Sigmoid colon (tissue), 7 donors: ENCODE measurements around the gene COL4A2. TPM values are rescaled to one million over a fixed set of nuclear protein-coding genes. Genes with fewer than 3 reads are reported as not detected.
A peak's percentile ranks its signal among the peaks of the same experiment; 100 is the strongest.

ENCODE experiments used
- DNase-seq: peaks from one replicate; pipeline ENCODE4 v3.0.0-alpha.2; 2019
- H3K27ac ChIP-seq, 4 donors: fragments of 200-600 bp; sonication (generic); one replicate each; pipeline ENCODE4 v1.5.1; 2016 to 2019; ENCODE audit warnings: mild to moderate bottlenecking in 1 of 4
- H3K27me3 ChIP-seq, 3 donors: fragments of 200-600 bp; sonication (generic); one replicate each; pipeline ENCODE4 v1.5.1; 2019; ENCODE audit warnings: mild to moderate bottlenecking in 1 of 3
- H3K36me3 ChIP-seq, 4 donors: fragments of 200-600 bp; sonication (generic); one replicate each; pipeline ENCODE4 v1.5.1; 2016 to 2019
- H3K4me1 ChIP-seq, 4 donors: fragments of 200-600 bp; sonication (generic); one replicate each; pipeline ENCODE4 v1.5.1; 2017 to 2019
- H3K4me3 ChIP-seq, 4 donors: fragments of 200-600 bp; sonication (generic); one replicate each; pipeline ENCODE4 v1.5.1; 2017 to 2019; ENCODE audit warnings: mild to moderate bottlenecking in 2 of 4, moderate library complexity in 1 of 4
- H3K9me3 ChIP-seq, 4 donors: fragments of 200-600 bp in 3 of 4; sonication (generic) in 3 of 4; one replicate each; pipeline versions ENCODE4 v1.5.1 to v1.6.1; 2013 to 2019
- EP300 ChIP-seq, 4 donors: sonication (generic); formaldehyde crosslinking; IDR thresholded peaks; one replicate each; pipeline ENCODE4 v1.6.1; 2017; ENCODE audit warnings: antibody characterized with exemption in 4 of 4
- POLR2A ChIP-seq, 2 donors: fragments of 450-650 bp; IDR thresholded peaks; one replicate each; pipeline ENCODE4 v1.6.1; 2016; ENCODE audit warnings: antibody characterized with exemption in 2 of 2, mild to moderate bottlenecking in 2 of 2, moderate library complexity in 2 of 2
- POLR2AphosphoS5 ChIP-seq, 4 donors: sonication (generic); formaldehyde crosslinking; IDR thresholded peaks; one replicate each; pipeline ENCODE4 v1.6.1; 2017; ENCODE audit warnings: antibody characterized with exemption in 4 of 4
- WGBS, 2 donors: extraction: QIAGEN DNeasy Blood & Tissue Kit; methylation state at CpG; one replicate each; pipeline ENCODE4 v1.1.7; 2013; 5-methylcytosine and 5-hydroxymethylcytosine counted together
- intact Hi-C: fragments of 100-400 bp; cut with DNase I; formaldehyde crosslinking; loops from one replicate; pipeline ENCODE4 v1.15.1; 2023
- polyA plus RNA-seq, 3 donors: library from polyadenylated mRNA; stranded (reverse); fragments of 200-250 nt; gene quantifications; one replicate each; pipeline ENCODE4 v1.2.3, GENCODE V29; 2013
- total RNA-seq, 4 donors: library from RNA; depleted of rRNA; stranded (reverse); fragments of >200 nt; gene quantifications; one replicate each; pipeline ENCODE4 v1.1.0, GENCODE V29; 2016
- TF ChIP-seq, protein P1 (sequence below), 4 experiments: fragments of 450-650 bp in 3 of 4; fragments of 200-600 bp in 1 of 4; IDR thresholded peaks; one replicate each; pipeline ENCODE4 v1.5.1; 2016 to 2019; ENCODE audit warnings: antibody characterized with exemption in 4 of 4, mild to moderate bottlenecking in 3 of 4, moderate library complexity in 2 of 4
- donor health status: healthy with polysubstance abuse.
- donor health status: Bipolar disorder and iron deficiency.
- donor health status: healthy.

COL4A2 gene
- total and polyA plus RNA-seq, 7 donors: 24.0 to 1,039 (median 306) TPM

DNA sequence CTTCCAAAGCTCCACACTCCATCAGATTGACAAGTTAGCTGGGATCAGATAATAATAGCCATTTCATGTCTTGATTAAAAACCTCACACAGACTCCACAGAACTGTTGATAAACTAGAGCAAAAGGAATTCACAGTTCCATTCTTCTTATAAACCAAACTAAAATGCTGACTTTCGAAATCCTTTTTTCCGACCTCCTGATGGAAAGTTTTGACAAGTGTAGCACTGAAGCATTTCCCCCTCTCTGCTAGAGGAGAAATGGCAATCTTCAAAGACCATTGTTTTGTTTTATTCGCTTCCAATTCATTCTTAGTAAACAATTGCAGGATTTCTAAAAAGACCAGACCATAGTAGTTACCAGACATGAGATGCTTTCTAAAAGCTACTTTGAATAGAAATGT is 58.8 kb downstream of the COL4A2 start:
- TF ChIP-seq POLR2AphosphoS5 (IDR thresholded peaks at IDR 0.05) (no peak), POLR2A (IDR thresholded peaks at IDR 0.05) (no peak)
- TF ChIP-seq, protein P1, sequence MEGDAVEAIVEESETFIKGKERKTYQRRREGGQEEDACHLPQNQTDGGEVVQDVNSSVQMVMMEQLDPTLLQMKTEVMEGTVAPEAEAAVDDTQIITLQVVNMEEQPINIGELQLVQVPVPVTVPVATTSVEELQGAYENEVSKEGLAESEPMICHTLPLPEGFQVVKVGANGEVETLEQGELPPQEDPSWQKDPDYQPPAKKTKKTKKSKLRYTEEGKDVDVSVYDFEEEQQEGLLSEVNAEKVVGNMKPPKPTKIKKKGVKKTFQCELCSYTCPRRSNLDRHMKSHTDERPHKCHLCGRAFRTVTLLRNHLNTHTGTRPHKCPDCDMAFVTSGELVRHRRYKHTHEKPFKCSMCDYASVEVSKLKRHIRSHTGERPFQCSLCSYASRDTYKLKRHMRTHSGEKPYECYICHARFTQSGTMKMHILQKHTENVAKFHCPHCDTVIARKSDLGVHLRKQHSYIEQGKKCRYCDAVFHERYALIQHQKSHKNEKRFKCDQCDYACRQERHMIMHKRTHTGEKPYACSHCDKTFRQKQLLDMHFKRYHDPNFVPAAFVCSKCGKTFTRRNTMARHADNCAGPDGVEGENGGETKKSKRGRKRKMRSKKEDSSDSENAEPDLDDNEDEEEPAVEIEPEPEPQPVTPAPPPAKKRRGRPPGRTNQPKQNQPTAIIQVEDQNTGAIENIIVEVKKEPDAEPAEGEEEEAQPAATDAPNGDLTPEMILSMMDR (IDR thresholded peaks at IDR 0.05): no peak
- intact Hi-C loops: no loop called here
- WGBS, 2 donors: 82 to 86% methylated on average over 3 of the region's 3 CpGs
- Histone ChIP-seq H3K27ac (peak overlapping the region; percentile 85 to 100 (median 90)), H3K4me3 (no peak overlapping the region), H3K27me3 (no peaks in the 10 kb centered on the region), H3K9me3 (no peaks in the 10 kb centered on the region), H3K36me3 (peaks cover 0 to 6% (median 0%) of the 10 kb centered on the region in 4 donors), H3K4me1 (peaks cover 0 to 69% (median 64%) of the 10 kb centered on the region in 4 donors)
- DNase-seq: no peak

DNA sequence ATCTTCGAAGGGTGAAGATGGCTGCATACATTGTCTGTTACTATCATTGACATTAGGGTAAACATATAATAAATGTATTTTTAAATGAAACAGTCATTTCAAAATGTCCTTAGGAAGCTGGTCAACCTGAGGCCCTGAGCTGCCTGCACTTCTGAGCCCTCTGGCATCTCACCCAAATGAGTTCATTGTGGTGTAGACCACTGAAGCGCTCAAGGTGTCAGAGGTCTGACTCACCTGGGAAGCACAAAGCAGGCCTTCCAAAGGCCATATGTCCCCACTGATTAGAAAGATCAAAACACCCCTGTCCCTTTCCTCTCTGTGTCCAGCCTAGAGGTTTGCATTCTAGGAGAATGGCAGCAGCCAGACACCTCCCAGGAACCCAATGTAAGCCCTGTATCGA is 59.6 kb downstream of the COL4A2 start:
- Histone ChIP-seq H3K4me3 (no peak overlapping the region), H3K4me1 (peaks cover 0 to 69% (median 62%) of the 10 kb centered on the region in 4 donors), H3K27me3 (no peaks in the 10 kb centered on the region), H3K9me3 (no peaks in the 10 kb centered on the region), H3K36me3 (peaks cover 0 to 6% (median 0%) of the 10 kb centered on the region in 4 donors), H3K27ac (peak overlapping the region; percentile 85 to 100 (median 90))
- DNase-seq: no peak
- TF ChIP-seq POLR2AphosphoS5 (IDR thresholded peaks at IDR 0.05): no peak
- TF ChIP-seq, protein P1 (IDR thresholded peaks at IDR 0.05): no peak
- TF ChIP-seq POLR2A (IDR thresholded peaks at IDR 0.05): no peak
- TF ChIP-seq EP300 (IDR thresholded peaks at IDR 0.05): no peak
- 94 to 98% methylated on average over 3 of the region's 3 CpGs for WGBS, 2 donors
- intact Hi-C loops: no loop called here

DNA sequence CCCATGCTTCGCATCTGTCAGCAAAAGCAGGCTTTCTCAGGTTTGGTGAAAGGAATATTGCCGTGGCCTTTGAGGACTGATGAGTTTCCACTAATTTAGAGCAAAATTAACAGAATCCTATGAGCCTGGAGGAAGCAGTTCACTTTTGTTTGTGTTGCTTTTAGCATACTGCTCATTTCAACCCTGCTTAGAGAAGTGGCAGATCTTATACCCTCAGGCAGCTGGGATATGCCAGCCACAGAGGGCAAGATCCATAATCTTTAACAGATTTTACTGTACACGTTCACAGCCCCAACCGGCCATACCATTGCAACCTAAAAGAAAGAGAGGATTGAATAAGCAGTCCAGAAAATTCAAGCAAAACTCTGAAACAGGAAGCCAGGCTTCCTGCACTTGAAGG is 60.5 kb downstream of the COL4A2 start:
- H3K36me3 ChIP-seq: peaks cover 0 to 6% (median 0%) of the 10 kb centered on the region in 4 donors
- peak overlapping the region; percentile 85 to 100 (median 90) for H3K27ac ChIP-seq
- no peaks in the 10 kb centered on the region for H3K9me3 ChIP-seq
- intact Hi-C loops: no loop called here
- H3K27me3 ChIP-seq: no peaks in the 10 kb centered on the region
- no peak for TF ChIP-seq POLR2AphosphoS5 (IDR thresholded peaks at IDR 0.05)
- no peak for TF ChIP-seq POLR2A (IDR thresholded peaks at IDR 0.05)
- TF ChIP-seq EP300 (IDR thresholded peaks at IDR 0.05): no peak
- TF ChIP-seq, protein P1 (IDR thresholded peaks at IDR 0.05): no peak
- no peak overlapping the region for H3K4me3 ChIP-seq
- H3K4me1 ChIP-seq: peaks cover 0 to 69% (median 62%) of the 10 kb centered on the region in 4 donors
- DNase-seq: no peak
- 47 to 50% methylated on average over 4 of the region's 4 CpGs for WGBS, 2 donors

DNA sequence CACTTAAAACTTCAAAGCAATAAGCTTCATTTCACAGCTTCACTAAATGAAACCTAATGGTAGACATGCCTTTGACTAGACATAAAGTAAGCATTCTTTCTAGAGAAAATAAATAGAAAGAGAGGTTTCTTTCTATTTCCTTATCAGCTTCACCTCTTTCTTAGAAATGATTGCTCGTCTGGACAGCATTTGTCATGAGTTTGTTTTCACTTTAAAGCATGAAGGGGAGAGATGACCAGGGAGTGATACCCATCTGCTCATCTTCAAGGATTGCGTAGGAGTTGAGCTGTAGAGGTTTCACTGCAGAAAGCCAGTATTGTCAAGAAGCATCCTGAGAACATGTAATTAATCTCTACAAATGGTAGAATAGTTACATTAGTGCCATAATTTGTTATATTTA is 61.3 kb downstream of the COL4A2 start:
- TF ChIP-seq POLR2AphosphoS5 (IDR thresholded peaks at IDR 0.05): no peak
- TF ChIP-seq, protein P1 (IDR thresholded peaks at IDR 0.05): no peak
- TF ChIP-seq EP300 (IDR thresholded peaks at IDR 0.05): no peak
- TF ChIP-seq POLR2A (IDR thresholded peaks at IDR 0.05): no peak
- intact Hi-C loops: no loop called here
- Histone ChIP-seq H3K4me3 (no peak overlapping the region), H3K9me3 (no peaks in the 10 kb centered on the region), H3K27me3 (no peaks in the 10 kb centered on the region), H3K36me3 (peaks cover 0 to 6% (median 0%) of the 10 kb centered on the region in 4 donors), H3K4me1 (peaks cover 0 to 69% (median 62%) of the 10 kb centered on the region in 4 donors), H3K27ac (peak overlapping the region; percentile 85 to 100 (median 90))
- DNase-seq: no peak
- WGBS, 2 donors: 81% methylated on average over 2 of the region's 2 CpGs

DNA sequence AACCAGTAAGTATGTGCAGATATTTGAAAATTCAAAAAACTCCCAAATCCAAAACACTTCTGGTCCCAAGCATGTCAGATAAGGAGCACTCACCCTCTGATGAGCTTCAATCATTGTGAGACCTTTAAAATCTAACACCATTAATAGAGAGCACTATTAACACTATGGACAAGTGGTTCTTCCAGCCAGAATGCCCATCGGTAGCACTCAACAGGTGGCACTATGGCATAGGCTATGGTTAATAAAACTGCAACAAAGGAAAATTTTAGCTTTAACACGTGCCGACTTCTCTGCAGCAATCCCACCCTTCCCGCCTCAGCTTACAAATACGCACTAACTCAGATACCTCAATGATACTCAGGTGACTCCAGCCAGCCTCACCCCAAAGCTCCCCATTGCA is 62.3 kb downstream of the COL4A2 start:
- Histone ChIP-seq H3K27me3 (no peaks in the 10 kb centered on the region), H3K36me3 (peaks cover 0 to 6% (median 0%) of the 10 kb centered on the region in 4 donors), H3K4me1 (peaks cover 0 to 69% (median 62%) of the 10 kb centered on the region in 4 donors), H3K9me3 (no peaks in the 10 kb centered on the region), H3K4me3 (no peak overlapping the region), H3K27ac (peak overlapping the region in 3 of 4 donors; percentile 1 to 100 (median 95))
- no peak for DNase-seq
- WGBS, 2 donors: 96% methylated on average over 5 of the region's 5 CpGs
- TF ChIP-seq POLR2A (IDR thresholded peaks at IDR 0.05): no peak
- intact Hi-C loops: no loop called here
